Measurements from ENCODE around the gene BMP7. TPM values are rescaled to one million over a fixed set of nuclear protein-coding genes. Genes with fewer than 3 reads are reported as not detected.

The BMP7 gene
- total and polyA plus RNA-seq, 2 of the 8 experiments (the other 6 are each of a cell fraction or from before 2014, with no cell fraction given): 9.2 to 14.7 TPM

- peak; percentile 90 for TF ChIP-seq YY1 (IDR thresholded peaks at IDR 0.05; ENCODE audit: low read depth, low read length)
- peak; percentile 44; the same call in 1 of the 2 replicates for TF ChIP-seq TEAD4 (IDR thresholded peaks at IDR 0.05; ENCODE audit: low read depth, low read length)
- no peak for TF ChIP-seq JUN (IDR thresholded peaks at IDR 0.05; ENCODE audit: low read depth, low read length)
- TF ChIP-seq SUZ12 (IDR thresholded peaks at IDR 0.05; ENCODE audit: low read length): no peak
Measured at GRCh38 chr20:57231951-57232428, 34.5 kb downstream of the BMP7 start (continued).

All from H1 (cell line).